GM19035 (cell line): ENCODE measurements around the gene NINL.
"Not testable (repeated sequence)": the region's sequence is repeated elsewhere in the genome, so short reads cannot be mapped to it uniquely, and the experiment has no call there.

Experiments used
- ATAC-seq: cut with Tn5 transposase; IDR thresholded peaks from one replicate; pipeline ENCODE4 v1.9.1; 2021; ENCODE audit not compliant: unreplicated experiment

Gene NINL

GRCh38 chr20:25584905-25585704, at the start of gene NINL:
TSS of gene NINL (minus strand) at chr20:25585531. CDS start at chr20:25526587, 58,944 bp downstream.
- no peak for ATAC-seq

GRCh38 chr20:25632940-25633790, 47.8 kb upstream of the NINL start:
- ATAC-seq = no peak

DNA sequence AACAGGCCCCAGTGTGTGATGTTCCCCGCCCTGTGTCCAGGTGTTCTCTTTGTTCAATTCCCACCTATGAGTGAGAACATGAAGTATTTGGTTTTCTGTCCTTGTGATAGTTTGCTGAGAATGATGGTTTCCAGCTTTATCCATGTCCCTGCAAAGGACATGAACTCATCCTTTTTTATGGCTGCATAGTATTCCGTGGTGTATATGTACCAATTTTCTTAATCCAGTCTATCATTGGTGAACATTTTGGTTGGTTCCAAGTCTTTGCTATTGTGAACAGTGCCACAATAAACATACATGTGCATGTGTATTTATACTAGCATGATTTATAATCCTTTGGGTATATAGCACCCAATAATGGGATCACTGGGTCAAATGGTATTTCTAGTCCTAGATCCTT, 45.3 kb upstream of the NINL start:
- ATAC-seq = not testable (repeated sequence)

DNA sequence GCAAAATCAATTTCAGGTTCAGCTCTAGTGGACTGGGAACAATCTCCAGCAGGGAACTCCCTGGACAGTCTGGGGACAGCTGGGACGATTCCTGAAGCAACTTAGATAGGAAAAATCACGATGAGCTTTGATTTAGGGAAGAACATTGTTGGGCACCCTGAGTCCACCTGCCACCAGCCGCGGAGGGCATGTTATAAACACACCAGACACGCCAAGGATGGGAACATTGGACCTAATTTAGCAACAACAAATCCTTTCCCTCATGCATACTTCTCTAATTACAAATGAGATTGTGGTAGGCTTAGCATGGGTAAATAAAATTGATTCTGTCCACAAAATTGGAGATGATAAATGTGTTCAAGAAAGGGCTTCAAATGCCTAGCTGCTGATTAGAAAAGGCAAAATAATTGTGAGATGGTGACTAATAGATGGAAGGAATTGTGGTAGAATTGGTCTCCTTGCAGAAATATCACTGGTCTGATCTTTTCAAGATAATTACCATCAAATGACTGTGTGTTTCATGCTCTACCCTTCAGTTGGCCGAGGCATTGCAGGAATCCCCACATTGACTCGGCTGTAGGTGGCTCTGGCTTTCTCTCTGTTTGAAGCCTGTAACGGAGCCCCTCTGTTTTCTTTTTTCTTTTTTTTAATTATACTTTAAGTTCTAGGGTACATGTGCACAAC, 44.6 kb upstream of the NINL start:
- ATAC-seq = no peak

DNA sequence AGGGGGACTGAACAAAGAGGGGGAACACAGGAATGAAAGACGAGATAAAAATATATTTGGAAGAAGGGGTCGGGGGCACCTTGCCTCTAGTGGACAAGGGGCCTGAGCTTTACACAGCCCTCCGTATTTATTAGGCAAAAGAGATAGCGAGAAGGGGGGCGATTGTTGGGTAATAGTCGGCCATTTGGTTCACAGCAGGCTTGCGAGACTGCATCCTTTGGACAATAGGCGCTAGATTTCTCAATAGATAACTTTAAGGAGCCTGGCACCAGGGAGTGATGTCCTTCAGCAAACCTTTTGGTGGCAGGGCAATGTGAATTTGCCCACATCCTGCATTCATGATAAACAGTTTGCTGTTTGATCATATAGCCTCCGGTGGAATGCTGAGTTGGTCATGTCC, 41.4 kb upstream of the NINL start:
- no peak for ATAC-seq

GRCh38 chr20:25624500-25624939, 39.2 kb upstream of the NINL start:
- no peak for ATAC-seq

- ATAC-seq = peak; percentile 74
Measured at GRCh38 chr20:25623736-25624499, 38.6 kb upstream of the NINL start, which contains the start of gene NANP. TSS of gene NANP (minus strand) at chr20:25624014. CDS start at chr20:25623948, 66 bp downstream.

GRCh38 chr20:25623225-25623735, 37.9 kb upstream of the NINL start:
- ATAC-seq = peak; percentile 15

DNA sequence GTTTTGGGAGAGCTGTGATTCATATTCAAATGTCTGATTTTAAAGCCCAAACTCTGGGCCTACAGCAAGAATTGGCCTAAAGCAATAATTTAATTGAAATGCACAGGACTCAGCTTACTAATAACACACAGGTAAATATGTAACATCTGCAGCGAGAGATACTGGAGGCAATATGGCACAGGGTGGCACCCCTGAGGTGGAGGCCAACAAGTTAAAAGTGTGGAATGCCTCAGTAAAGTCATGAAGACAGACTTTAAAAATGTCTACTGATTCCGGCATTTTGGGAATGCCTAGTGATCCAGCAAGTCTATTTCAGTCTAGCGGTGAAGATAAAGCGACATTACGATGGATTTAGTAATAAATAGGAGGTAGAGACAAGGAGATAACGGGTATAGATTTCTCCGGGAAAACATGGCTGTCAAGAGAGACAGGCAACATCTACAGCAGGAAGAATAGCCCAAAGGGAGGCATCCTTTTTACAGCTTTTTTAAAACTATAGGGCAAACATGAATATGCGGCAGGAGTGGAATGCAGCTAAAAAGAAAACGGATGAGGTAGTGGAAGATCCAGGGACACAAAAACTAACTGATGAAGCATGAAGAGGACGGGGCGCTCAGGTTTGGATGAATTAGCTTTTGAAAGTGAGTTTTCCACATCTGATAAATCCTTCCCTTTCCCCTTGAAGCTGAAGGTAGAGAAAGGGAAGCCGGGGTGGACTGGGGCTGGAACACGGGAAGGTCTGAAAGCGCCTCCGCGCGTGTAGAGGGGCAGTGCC, 37.3 kb upstream of the NINL start:
- ATAC-seq = no peak

DNA sequence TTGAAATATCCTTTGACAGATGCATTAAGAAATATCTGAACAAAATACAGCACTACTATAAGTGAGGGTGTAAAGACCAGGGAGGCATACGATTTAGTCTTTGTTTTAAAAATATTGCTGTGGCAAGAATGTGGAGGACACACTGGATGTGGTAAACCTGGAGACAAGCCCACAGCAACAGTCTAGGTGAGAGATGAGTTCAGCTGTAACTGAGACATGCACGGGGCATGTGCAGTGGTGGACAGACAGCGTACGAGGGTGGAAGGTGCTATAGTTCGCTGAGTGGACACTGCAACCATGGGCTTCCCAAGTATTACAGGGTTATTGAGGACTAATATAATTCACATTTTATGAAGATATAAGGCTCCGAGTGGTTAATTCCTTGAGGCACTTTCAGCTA, 36.7 kb upstream of the NINL start:
- ATAC-seq = no peak

DNA sequence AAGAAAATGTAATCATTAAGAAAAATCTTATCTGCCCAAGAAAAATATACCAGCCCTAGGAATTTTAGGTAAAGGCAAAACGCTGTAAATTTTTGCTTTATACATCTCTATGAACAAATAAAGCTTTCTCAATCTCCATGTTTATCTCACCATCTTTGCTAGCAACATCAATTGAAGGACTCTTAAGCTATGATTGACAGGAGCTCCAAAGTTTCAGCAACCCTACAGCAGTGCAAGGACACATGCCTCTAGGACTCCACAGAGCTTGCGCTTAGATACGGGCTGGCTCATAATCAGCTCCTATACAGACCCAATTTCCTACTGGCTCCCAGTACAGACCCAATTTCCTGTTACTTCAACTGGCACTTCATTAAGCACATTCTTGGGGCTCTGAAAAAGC, 34.2 kb upstream of the NINL start:
- ATAC-seq = no peak

DNA sequence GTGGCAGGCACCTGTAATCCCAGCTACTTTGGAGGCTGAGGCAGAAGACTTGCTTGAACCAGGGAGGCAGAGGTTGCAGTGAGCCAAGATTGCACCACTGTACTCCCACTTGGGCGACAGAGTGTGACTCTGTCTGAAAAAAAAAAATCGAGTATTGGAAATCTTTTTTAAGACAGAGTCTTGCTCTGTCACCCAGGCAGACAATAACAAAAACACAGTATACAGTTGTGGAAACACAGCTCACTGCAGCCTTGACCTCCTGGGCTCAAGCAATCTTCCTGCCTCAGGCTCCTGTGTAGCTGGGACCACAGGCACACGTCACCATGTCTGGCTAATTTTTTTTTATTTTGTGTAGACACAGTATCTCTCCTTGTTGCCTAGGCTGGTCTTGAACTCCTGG, 23.4 kb upstream of the NINL start:
- ATAC-seq = no peak

GRCh38 chr20:25606094-25606695, 20.9 kb upstream of the NINL start:
- ATAC-seq = no peak

- no peak for ATAC-seq
Measured at GRCh38 chr20:25605148-25605547, 19.8 kb upstream of the NINL start.

DNA sequence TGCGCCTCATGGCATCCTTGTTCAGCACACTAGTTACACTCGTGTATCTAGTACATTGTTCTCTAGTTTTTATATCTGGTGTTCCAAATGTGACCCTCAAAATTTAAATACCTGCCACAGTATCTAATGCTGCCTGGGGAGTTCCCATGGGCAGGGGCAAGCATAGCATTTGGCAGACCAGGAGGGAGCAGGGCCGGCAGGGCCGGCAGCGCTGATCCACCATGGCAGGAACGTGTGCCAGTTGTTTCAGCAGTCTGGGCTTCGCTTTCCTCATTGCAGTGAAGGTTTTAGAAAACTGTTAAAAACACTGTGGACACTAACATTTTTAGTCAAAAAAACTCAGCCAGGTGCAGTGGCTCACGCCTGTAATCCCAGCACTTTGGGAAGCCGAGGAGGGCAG, 19.3 kb upstream of the NINL start:
- no peak for ATAC-seq

DNA sequence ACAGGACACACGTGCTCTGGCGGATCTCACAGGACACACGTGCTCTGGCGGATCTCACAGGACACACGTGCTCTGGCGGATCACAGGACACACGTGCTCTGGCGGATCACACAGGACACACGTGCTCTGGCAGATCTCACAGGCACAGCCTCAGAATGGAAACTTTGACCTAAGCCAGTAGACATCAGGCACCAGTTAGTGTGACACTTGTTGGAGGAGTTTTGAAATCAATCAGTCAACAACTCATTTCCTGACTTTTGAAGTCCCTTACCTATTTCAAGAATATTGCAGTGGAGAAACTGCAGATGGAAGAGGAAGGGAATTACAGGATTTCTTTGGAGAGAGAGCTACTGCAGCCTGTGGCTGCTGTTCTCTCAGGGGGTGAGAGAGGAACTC, 17.6 kb upstream of the NINL start:
- ATAC-seq = not testable (repeated sequence)

GRCh38 chr20:25602191-25602913, 17.0 kb upstream of the NINL start:
- not testable (repeated sequence) for ATAC-seq

DNA sequence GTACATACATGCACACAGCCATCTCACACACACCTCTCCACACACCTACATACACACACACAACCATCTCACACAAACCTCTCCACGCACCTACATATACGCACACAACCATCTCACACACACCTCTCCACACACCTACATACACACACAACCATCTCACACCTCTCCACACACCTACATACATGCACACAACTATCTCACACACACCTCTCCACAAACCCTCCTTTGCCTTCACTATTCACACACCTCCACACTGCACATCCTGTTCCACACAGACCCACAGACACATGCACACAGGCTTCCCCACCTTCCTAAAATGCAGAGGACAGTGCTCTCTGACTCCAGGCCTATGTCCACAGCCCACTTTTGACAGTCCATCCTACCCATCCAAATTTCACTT, 16.3 kb upstream of the NINL start:
- ATAC-seq = no peak

GRCh38 chr20:25600632-25601031, 15.3 kb upstream of the NINL start:
- no peak for ATAC-seq
